HUES48 (cell line): Measurements from ENCODE around the gene NPRL2.

Experiments
- H3K27ac ChIP-seq: one replicate; pipeline ENCODE4 v1.7.0; 2013; ENCODE audit warnings: low read depth, low read length, inconsistent platforms
- H3K27me3 ChIP-seq: 2 replicates; pipeline ENCODE4 v1.6.1; 2013; ENCODE audit warnings: mild to moderate bottlenecking, low read length; ENCODE audit not compliant: control insufficient read depth, insufficient read depth
- H3K36me3 ChIP-seq: 2 replicates; pipeline ENCODE4 v1.6.1; 2013; ENCODE audit warnings: low read length; ENCODE audit not compliant: control insufficient read depth, insufficient read depth
- H3K4me1 ChIP-seq: 2 replicates; pipeline ENCODE4 v1.6.1; 2013; ENCODE audit warnings: mild to moderate bottlenecking, low read length; ENCODE audit not compliant: control insufficient read depth, insufficient read depth
- H3K4me3 ChIP-seq: 2 replicates; pipeline ENCODE4 v1.5.1; 2013; ENCODE audit warnings: mild to moderate bottlenecking, low read depth, low read length
- H3K9ac ChIP-seq: 2 replicates; pipeline ENCODE4 v1.6.1; 2013; ENCODE audit warnings: mild to moderate bottlenecking, low read depth, low read length, moderate library complexity
- H3K9me3 ChIP-seq: 2 replicates; pipeline ENCODE4 v1.6.1; 2013; ENCODE audit warnings: low read length; ENCODE audit not compliant: control insufficient read depth, insufficient read depth

Gene NPRL2

GRCh38 chr3:50325497-50326181 lies 24.9 kb downstream of the NPRL2 start:
- H3K36me3 ChIP-seq = peaks cover 26% of the 10 kb centered on the region

GRCh38 chr3:50325113-50325480 lies 25.5 kb downstream of the NPRL2 start:
- no peaks in the 10 kb centered on the region for H3K27me3 ChIP-seq
- H3K27ac ChIP-seq = no peak overlapping the region
- peaks cover 17% of the 10 kb centered on the region for H3K4me1 ChIP-seq
- no peak overlapping the region for H3K9ac ChIP-seq
- H3K9me3 ChIP-seq = no peaks in the 10 kb centered on the region
- H3K36me3 ChIP-seq = peaks cover 22% of the 10 kb centered on the region
- no peak overlapping the region for H3K4me3 ChIP-seq

More at GRCh38 chr3:50325497-50326181, 24.9 kb downstream of the NPRL2 start:
- Histone ChIP-seq H3K9me3 (no peaks in the 10 kb centered on the region), H3K9ac (no peak overlapping the region), H3K27me3 (no peaks in the 10 kb centered on the region), H3K27ac (no peak overlapping the region), H3K4me3 (no peak overlapping the region), H3K4me1 (peaks cover 12% of the 10 kb centered on the region)

- H3K36me3 ChIP-seq = peaks cover 22% of the 10 kb centered on the region
- H3K27ac ChIP-seq = peak overlapping the region; percentile 9
- H3K4me3 ChIP-seq = no peak overlapping the region
- H3K9ac ChIP-seq = no peak overlapping the region
- no peaks in the 10 kb centered on the region for H3K27me3 ChIP-seq
- no peaks in the 10 kb centered on the region for H3K9me3 ChIP-seq
- H3K4me1 ChIP-seq = peaks cover 19% of the 10 kb centered on the region
These were observed 26.0 kb downstream of the NPRL2 start for GRCh38 chr3:50324351-50325112.

- Histone ChIP-seq H3K4me1 (peaks cover 19% of the 10 kb centered on the region), H3K27ac (no peak overlapping the region), H3K4me3 (no peak overlapping the region), H3K9ac (no peak overlapping the region), H3K9me3 (no peaks in the 10 kb centered on the region), H3K36me3 (peaks cover 26% of the 10 kb centered on the region), H3K27me3 (no peaks in the 10 kb centered on the region)
These were observed 26.9 kb downstream of the NPRL2 start for GRCh38 chr3:50323614-50324199.

GRCh38 chr3:50323092-50323600 lies 27.4 kb downstream of the NPRL2 start:
- H3K9me3 ChIP-seq = no peaks in the 10 kb centered on the region
- H3K4me3 ChIP-seq = peak overlapping the region; percentile 97
- no peak overlapping the region for H3K9ac ChIP-seq
- no peaks in the 10 kb centered on the region for H3K27me3 ChIP-seq
- no peak overlapping the region for H3K27ac ChIP-seq
- H3K36me3 ChIP-seq = peaks cover 32% of the 10 kb centered on the region
- H3K4me1 ChIP-seq = peaks cover 17% of the 10 kb centered on the region

- peak within 1 kb of the TSS; percentile 100 for H3K9ac ChIP-seq
- peak within 1 kb of the TSS; percentile 97 for H3K4me3 ChIP-seq
- H3K9me3 ChIP-seq = no peaks in the 10 kb centered on the region
- H3K27ac ChIP-seq = peak within 1 kb of the TSS; percentile 99
- no peaks in the 10 kb centered on the region for H3K27me3 ChIP-seq
- H3K36me3 ChIP-seq = peaks cover 38% of the 10 kb centered on the region
- H3K4me1 ChIP-seq = peaks cover 17% of the 10 kb centered on the region
These were observed 28.0 kb downstream of the NPRL2 start, which contains the start of gene HYAL2 for GRCh38 chr3:50322386-50323091. HYAL2 (minus strand) TSS chr3:50322745; CDS start chr3:50320489, 2,256 bp downstream.

GRCh38 chr3:50322115-50322385 lies 28.5 kb downstream of the NPRL2 start:
- Histone ChIP-seq H3K9me3 (no peaks in the 10 kb centered on the region), H3K36me3 (peaks cover 43% of the 10 kb centered on the region), H3K9ac (peak overlapping the region; percentile 51), H3K27ac (peak overlapping the region; percentile 99), H3K4me1 (peaks cover 17% of the 10 kb centered on the region), H3K27me3 (no peaks in the 10 kb centered on the region), H3K4me3 (peak overlapping the region; percentile 97)

GRCh38 chr3:50321336-50322114 lies 29.1 kb downstream of the NPRL2 start:
- peaks cover 17% of the 10 kb centered on the region for H3K4me1 ChIP-seq
- no peaks in the 10 kb centered on the region for H3K27me3 ChIP-seq
- H3K9me3 ChIP-seq = no peaks in the 10 kb centered on the region
- H3K9ac ChIP-seq = peak overlapping the region; percentile 100
- peak overlapping the region; percentile 97 for H3K4me3 ChIP-seq
- H3K27ac ChIP-seq = peak overlapping the region; percentile 99
- H3K36me3 ChIP-seq = peaks cover 47% of the 10 kb centered on the region

- peaks cover 17% of the 10 kb centered on the region for H3K4me1 ChIP-seq
- peak overlapping the region; percentile 100 for H3K9ac ChIP-seq
These were observed 29.7 kb downstream of the NPRL2 start for GRCh38 chr3:50320853-50321335.

More at GRCh38 chr3:50320853-50321335, 29.7 kb downstream of the NPRL2 start:
- Histone ChIP-seq H3K27ac (peak overlapping the region; percentile 99), H3K27me3 (no peaks in the 10 kb centered on the region), H3K36me3 (peaks cover 46% of the 10 kb centered on the region), H3K9me3 (no peaks in the 10 kb centered on the region), H3K4me3 (peak overlapping the region; percentile 97)
